Activated T-helper 1 cell treated with Interleukin-2 at 50 U/mL for 16 hours (primary cell): Measurements from ENCODE around the gene GNL1.
"Not testable (repeated sequence)": the region's sequence is repeated elsewhere in the genome, so short reads cannot be mapped to it uniquely, and the experiment has no call there.

ENCODE experiments used
- DNase-seq: peaks from one replicate; pipeline ENCODE4 v3.0.0-alpha.2; 2020; ENCODE audit warnings: low read depth

The GNL1 gene

GRCh38 chr6:30529349-30529875 lies 26.9 kb downstream of the GNL1 start:
- not testable (repeated sequence) for DNase-seq

DNA sequence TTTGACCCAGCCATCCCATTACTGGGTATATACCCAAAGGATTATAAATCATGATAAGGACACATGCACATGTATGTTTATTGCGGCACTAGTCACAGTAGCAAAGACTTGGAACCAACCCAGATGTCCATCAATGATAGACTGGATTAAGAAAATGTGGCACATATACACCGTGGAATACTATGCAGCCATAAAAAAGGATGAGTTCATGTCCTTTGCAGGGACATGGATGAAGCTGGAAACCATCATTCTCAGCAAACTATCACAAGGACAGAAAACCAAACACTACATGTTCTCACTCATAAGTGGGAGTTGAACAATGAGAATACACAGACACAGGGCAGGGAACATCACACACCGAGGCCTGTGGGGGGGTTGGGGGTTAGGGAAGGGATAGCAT lies 29.8 kb downstream of the GNL1 start:
- DNase-seq: not testable (repeated sequence)

- not testable (repeated sequence) for DNase-seq
Observed at GRCh38 chr6:30521952-30522351, 34.3 kb downstream of the GNL1 start.

GRCh38 chr6:30521082-30521481 lies 35.2 kb downstream of the GNL1 start:
- DNase-seq: not testable (repeated sequence)

- no peak for DNase-seq
Observed at GRCh38 chr6:30520522-30520921, 35.8 kb downstream of the GNL1 start.

GRCh38 chr6:30518505-30519145 lies 37.7 kb downstream of the GNL1 start:
- DNase-seq: not testable (repeated sequence)

- DNase-seq: not testable (repeated sequence)
Observed at GRCh38 chr6:30517767-30518504, 38.4 kb downstream of the GNL1 start.

- DNase-seq: not testable (repeated sequence)
Observed at GRCh38 chr6:30516754-30517076, 39.6 kb downstream of the GNL1 start.

GRCh38 chr6:30515944-30516753 lies 40.1 kb downstream of the GNL1 start:
- peak; percentile 83 for DNase-seq

DNA sequence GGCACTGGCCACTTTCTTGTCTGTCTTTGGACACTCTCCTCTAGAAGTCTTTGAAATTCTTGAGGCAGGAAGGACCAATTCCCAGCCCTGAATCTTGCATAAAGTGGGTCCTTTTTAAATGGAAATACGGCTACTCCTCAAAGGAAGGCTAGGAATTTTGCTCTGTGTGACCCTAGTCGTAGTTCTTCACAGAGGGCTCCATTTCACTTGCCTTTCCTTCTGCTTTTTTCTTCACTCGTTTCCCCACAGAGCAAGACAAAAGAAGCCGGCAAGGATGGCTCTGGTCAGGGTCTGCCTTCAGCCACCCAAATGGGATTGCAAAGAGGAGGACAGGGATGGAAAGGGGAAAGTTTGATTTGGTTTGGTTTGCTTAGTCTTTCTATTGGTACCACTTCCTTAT lies 41.2 kb downstream of the GNL1 start:
- no peak for DNase-seq

DNA sequence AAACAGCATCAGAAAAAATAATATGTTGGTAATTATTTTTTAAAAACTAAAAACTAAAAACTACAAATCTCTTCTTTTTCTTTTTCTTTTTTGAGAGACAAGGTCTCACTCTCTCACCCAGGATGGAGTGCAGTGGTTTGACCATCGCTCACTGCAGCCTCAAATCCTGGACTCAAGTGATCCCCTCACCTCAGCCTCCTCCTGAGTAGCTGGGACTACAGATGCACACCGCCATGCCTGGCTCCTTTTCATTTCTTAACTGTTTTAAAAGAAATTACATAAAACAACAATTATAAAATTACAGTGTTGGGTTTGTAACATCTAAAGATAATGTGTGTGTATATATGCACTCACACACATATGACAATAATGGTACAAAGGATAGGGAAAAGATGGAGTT lies 42.8 kb downstream of the GNL1 start:
- no peak for DNase-seq

DNA sequence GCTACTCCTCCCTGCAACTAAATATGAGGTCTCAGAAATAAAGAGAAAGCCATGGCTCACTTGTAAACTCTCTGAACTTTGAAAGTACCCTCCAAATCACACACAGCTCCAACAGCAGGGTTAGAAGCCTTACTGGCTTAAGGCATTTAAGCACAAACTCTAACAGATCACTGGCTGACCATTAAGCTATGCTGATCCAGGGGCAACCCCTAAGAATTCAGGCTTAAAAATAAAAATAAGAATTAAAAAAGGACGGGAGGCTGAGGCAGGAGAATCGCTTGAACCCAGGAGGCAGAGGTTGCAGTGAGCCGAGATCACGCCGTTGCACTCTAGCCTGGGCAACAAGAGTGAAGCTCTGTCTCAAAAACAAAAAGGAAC lies 45.1 kb downstream of the GNL1 start:
- no peak for DNase-seq

- no peak for DNase-seq
Observed at GRCh38 chr6:30510419-30511168, 45.7 kb downstream of the GNL1 start.

- no peak for DNase-seq
Observed at GRCh38 chr6:30508890-30509736, 47.2 kb downstream of the GNL1 start.

- no peak for DNase-seq
Observed at GRCh38 chr6:30507849-30508827, 48.2 kb downstream of the GNL1 start.

DNA sequence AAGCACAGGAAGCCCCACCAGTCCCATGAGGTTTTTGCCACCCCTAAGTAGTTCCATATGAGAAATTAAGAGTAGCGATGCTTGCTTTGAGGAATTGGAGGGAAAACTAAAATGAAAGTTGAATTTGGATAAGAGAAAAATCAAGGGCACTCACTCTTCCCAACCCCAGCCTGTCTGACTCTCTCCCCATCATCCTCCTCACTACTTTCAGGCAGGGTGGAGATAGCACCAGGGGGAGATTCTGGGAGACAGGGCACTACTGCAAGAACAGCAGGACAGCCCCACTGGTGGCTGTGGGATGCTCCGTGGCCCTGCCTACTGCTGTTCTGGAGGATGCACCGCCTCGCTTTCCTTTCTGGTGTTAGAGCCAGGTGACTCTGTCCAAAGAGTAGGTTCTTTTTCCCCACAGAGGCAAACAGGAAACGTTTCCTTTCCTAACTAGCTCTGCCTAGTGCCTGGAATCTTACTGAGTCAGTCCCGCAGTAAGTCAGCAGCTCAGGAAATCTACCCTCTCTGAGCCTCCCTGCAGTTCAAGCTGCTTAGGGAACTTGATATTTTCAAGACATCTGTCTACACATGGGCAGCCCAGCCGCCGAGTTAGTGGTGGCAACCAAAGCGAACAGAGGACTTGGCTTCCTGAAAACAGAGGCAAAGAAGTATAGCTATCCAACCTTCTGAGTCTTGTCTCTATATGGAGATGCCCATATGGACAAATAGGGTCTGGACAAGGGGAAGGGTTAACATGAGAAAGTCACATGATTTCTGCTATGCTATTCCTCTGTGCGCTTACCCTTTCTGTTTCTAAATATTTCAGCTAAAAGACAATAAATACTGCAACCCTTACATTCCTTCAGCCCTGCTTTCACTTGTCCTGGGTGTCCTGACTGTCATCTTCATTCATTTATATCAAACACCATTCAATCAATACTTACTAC lies 55.6 kb downstream of the GNL1 start:
- no peak for DNase-seq

DNA sequence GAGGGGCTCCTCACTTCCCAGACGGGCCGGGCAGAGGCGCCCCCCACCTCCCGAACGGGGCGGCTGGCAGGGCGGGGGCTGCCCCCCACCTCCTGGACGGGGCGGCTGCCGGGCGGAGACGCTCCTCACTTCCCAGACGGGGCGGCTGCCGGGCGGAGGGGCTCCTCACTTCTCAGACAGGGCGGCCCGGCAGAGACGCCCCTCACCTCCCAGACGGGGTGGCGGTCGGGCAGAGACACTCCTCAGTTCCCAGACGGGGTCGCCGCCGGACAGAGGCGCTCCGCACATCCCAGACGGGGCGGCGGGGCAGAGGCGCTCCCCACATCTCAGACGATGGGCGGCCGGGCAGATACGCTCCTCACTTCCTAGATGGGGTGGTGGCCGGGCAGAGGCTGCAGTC lies 57.6 kb downstream of the GNL1 start:
- not testable (repeated sequence) for DNase-seq

DNA sequence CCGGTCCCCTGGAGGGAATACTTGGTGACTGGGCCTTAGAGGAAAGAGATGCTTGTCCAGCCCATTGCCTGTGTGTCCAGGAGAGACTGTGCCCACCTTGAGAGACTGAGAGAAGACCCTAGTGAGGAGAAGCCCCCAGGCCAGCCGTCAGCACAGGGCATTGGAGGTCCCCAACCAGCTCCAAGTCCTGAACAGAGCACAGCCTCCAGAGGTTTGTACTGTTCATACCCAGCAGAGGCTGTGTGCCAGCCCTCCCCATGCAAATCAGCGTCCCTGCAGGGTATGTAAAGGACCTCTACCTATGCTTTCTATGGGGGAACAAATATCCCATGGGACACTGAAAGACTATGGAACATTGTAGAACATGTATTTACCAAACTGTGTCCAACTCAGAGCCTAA lies 58.6 kb downstream of the GNL1 start:
- DNase-seq: no peak

DNA sequence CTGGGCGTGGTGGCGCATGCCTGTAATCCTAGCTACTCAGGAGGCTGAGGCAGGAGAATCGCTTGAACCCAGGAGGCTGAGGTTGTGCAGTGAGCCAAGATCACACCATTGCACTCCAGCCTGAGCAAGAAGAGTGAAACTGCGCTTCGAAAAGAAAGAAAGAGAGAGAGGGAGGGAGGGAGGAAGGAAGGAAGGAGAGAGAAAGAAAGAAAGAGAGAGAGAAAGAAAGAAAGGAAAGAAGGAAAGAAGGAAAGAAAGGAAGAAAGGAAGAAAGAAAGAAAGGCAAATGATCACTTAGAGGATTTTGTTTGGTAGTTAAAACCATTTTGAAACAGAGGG lies 59.1 kb downstream of the GNL1 start:
- DNase-seq: not testable (repeated sequence)
